Left lung (tissue), 10 donors: ENCODE results near the gene MAU2. TPM values are rescaled to one million over a fixed set of nuclear protein-coding genes. Genes with fewer than 3 reads are reported as not detected.
A peak's percentile ranks its signal among the peaks of the same experiment; 100 is the strongest.

Experiments
- ATAC-seq: fragments of 200-7000 bp; cut with Tn5 transposase; one replicate; pipeline ENCODE4 v1.9.1; 2020; ENCODE audit warnings: moderate library complexity
- DNase-seq, 4 donors: peaks; one replicate each; pipeline ENCODE4 v3.0.0-alpha.2; 2013 to 2020
- H3K27ac ChIP-seq, 2 donors: fragments of 200-600 bp; sonication (generic) in 1 of 2; one replicate each; pipeline versions ENCODE4 v1.5.0 to v1.8.0; 2020 to 2021
- H3K27me3 ChIP-seq, 2 donors: fragments of 200-600 bp; sonication (generic) in 1 of 2; one replicate each; pipeline versions ENCODE4 v1.5.0 to v1.8.0; 2020 to 2021
- H3K36me3 ChIP-seq, 2 donors: fragments of 200-600 bp; sonication (generic) in 1 of 2; one replicate each; pipeline versions ENCODE4 v1.5.0 to v1.8.0; 2020 to 2021
- H3K4me1 ChIP-seq, 2 donors: fragments of 200-600 bp; one replicate each; pipeline ENCODE4 v1.8.0; 2021
- H3K4me3 ChIP-seq, 2 donors: fragments of 200-600 bp; sonication (generic) in 1 of 2; one replicate each; pipeline versions ENCODE4 v1.5.0 to v1.8.0; 2020 to 2021; ENCODE audit warnings: mild to moderate bottlenecking in 1 of 2
- H3K9me3 ChIP-seq, 2 donors: fragments of 200-600 bp; sonication (generic) in 1 of 2; one replicate each; pipeline versions ENCODE4 v1.5.0 to v1.8.0; 2020 to 2021
- intact Hi-C, 2 donors: fragments of 100-400 bp; cut with DNase I; formaldehyde crosslinking; loops; one replicate each; pipeline versions ENCODE4 v1.11.2 to v1.14.2; 2022
- polyA plus RNA-seq, 6 donors: library from polyadenylated mRNA; unstranded; fragments of 120-200 nt; gene quantifications; one replicate each; pipeline ENCODE4 v1.2.1, GENCODE V29; 2013; ENCODE audit not compliant: insufficient read length in 6 of 6
- total RNA-seq, 2 donors: library from RNA; stranded (reverse); fragmentation: NEBNext Ultra II Directional; extraction: Animal tissue kit (Norgen Biotek cat#: 25700); gene quantifications; one replicate each; pipeline ENCODE4 v1.2.1, GENCODE V29; 2021
- TF ChIP-seq, protein P1 (sequence below), 2 donors: fragments of 200-600 bp; sonication (generic) in 1 of 2; IDR thresholded peaks; one replicate each; pipeline versions ENCODE4 v1.5.0 to v1.8.0; 2021; ENCODE audit warnings: antibody characterized with exemption in 2 of 2
- donor health status: DM: no; HTN: yes; CAD: no.
- donor health status: DM: no; HTN: no; CAD: no.

Gene MAU2
- total and polyA plus RNA-seq, 8 donors, result 46.7 to 80.3 (median 65.3) TPM

DNA sequence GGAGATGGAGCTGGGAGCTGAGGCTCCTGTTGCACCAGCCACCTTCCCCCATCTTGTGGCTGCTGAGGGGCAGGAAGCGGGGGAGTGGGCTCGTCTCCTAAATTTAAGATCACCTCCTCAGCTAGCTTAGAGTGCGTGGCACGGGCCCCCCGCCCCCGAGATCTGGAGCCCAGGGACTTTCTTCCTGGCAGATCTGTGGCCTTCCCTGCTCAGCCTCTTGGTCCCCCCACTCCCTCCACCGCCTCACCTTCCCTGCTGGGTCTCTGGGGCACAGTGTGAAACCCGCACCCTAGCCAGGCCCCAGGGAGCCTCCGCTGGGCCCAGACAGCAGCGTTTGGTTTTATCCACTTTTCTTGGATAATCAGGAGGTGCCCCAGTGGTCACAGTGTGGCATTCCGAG lies 35.9 kb downstream of the MAU2 start:
- no peaks in the 10 kb centered on the region for H3K27me3 ChIP-seq
- peaks cover 3 to 10% of the 10 kb centered on the region in 2 donors for H3K4me1 ChIP-seq
- intact Hi-C loops, result no loop called here
- TF ChIP-seq, protein P1, sequence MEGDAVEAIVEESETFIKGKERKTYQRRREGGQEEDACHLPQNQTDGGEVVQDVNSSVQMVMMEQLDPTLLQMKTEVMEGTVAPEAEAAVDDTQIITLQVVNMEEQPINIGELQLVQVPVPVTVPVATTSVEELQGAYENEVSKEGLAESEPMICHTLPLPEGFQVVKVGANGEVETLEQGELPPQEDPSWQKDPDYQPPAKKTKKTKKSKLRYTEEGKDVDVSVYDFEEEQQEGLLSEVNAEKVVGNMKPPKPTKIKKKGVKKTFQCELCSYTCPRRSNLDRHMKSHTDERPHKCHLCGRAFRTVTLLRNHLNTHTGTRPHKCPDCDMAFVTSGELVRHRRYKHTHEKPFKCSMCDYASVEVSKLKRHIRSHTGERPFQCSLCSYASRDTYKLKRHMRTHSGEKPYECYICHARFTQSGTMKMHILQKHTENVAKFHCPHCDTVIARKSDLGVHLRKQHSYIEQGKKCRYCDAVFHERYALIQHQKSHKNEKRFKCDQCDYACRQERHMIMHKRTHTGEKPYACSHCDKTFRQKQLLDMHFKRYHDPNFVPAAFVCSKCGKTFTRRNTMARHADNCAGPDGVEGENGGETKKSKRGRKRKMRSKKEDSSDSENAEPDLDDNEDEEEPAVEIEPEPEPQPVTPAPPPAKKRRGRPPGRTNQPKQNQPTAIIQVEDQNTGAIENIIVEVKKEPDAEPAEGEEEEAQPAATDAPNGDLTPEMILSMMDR (IDR thresholded peaks at IDR 0.05), result no peak
- no peak for DNase-seq
- H3K27ac ChIP-seq, result no peak overlapping the region
- H3K9me3 ChIP-seq, result no peaks in the 10 kb centered on the region
- no peak for ATAC-seq
- no peak overlapping the region for H3K4me3 ChIP-seq
- peaks cover 5 to 70% of the 10 kb centered on the region in 2 donors for H3K36me3 ChIP-seq

DNA sequence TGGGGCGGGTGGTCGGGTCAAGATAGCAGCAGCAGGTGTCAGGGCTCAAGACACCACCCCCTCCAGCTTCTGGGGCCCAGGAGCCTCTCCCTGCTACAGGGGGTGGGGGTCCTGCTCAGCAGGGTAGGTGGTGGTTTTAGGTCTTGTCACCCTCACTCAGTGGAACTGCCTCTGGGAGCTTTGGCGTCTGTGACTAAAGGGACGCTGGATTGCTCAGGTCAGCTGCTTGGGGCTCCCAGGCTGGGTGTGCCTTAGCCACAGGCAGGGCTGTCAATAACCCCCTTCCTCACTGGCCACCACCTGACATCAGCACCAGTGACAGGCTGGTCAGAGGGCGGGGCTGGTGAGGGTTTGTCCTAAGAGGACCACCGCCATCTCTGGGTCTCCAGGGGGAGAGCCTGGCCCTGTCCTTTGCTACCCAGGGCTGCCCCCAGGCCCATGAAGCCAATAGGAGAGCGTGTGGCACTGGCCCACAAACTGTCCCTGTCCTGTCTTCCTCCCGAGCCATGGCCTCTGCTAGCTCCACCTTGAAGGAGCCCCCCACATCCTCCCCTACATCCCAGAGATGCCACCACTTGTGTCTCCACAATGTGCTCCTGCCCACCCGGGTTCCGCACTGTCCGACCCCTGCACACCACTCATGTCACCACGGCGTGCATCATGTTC lies 36.4 kb downstream of the MAU2 start:
- ATAC-seq (no peak), DNase-seq (no peak)
- H3K36me3 ChIP-seq, result peaks cover 5 to 65% of the 10 kb centered on the region in 2 donors
- H3K4me3 ChIP-seq, result no peak overlapping the region
- H3K9me3 ChIP-seq, result no peaks in the 10 kb centered on the region
- no peaks in the 10 kb centered on the region for H3K27me3 ChIP-seq
- H3K4me1 ChIP-seq, result peaks cover 3 to 12% of the 10 kb centered on the region in 2 donors
- no peak overlapping the region for H3K27ac ChIP-seq
- intact Hi-C loops, result no loop called here
- TF ChIP-seq, protein P1 (IDR thresholded peaks at IDR 0.05), result no peak

DNA sequence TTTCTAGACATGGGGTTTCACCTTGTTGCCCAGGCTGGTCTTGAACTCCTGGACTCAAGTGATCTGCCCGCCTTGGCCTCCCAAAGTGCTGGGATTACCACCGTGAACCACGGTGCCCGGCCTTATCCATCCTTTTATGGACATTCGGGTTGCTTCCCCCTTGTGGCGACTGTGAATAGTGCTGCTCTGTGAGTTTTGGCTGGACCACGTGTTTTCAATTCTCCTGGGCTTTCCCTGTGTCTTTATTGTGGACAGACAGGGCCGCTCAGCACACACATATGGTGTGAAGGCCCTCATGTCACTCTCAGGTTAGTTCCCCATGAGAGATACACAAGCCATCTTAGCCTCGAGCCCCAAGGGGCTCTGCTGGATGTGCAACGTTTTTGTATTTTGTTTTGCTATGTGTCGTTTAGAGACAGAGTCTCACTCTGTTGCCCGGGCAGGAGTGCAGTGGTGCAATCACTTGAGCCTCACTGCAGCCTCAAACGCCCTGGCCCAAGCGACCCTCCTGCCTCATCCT lies 40.5 kb downstream of the MAU2 start:
- H3K4me1 ChIP-seq, result peaks cover 3 to 28% of the 10 kb centered on the region in 2 donors
- TF ChIP-seq, protein P1 (IDR thresholded peaks at IDR 0.05), result peak; percentile 81 to 86
- peak overlapping the region in 1 of 2 donors; percentile 45 for H3K27ac ChIP-seq
- intact Hi-C loops, result no loop called here
- H3K36me3 ChIP-seq, result peaks cover 0 to 24% of the 10 kb centered on the region in 2 donors
- no peaks in the 10 kb centered on the region for H3K9me3 ChIP-seq
- no peak overlapping the region for H3K4me3 ChIP-seq
- DNase-seq (peak in 3 of 4 donors; percentile 66 to 74 (median 66)), ATAC-seq (peak; percentile 87)
- no peaks in the 10 kb centered on the region for H3K27me3 ChIP-seq

DNA sequence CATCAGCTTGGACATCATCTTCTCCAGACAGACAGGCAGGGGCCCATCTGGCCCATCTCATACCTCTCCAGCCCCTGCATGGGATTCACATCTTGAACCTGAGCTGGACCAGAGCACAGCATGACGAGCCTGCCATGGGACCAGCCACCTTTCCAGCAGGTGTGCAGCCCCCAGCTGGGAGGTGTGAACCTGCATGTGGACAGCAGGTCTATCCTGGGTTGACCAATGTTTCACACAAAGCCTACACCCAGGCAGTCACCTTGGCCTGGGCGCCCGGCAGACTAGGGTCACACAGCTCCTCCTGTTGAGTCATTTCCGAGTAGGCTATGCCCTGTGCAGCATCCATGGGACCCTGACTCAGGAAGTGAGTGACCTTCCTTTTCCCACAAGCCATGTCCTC lies 41.4 kb downstream of the MAU2 start:
- intact Hi-C loops, result no loop called here
- no peak for ATAC-seq
- TF ChIP-seq, protein P1 (IDR thresholded peaks at IDR 0.05), result no peak

More for the DNA sequence above, 41.4 kb downstream of the MAU2 start:
- H3K36me3 ChIP-seq, result peaks cover 0 to 14% of the 10 kb centered on the region in 2 donors
- DNase-seq, result no peak
- no peak overlapping the region for H3K4me3 ChIP-seq
- peaks cover 9 to 38% of the 10 kb centered on the region in 2 donors for H3K4me1 ChIP-seq
- no peak overlapping the region for H3K27ac ChIP-seq
- H3K9me3 ChIP-seq, result no peaks in the 10 kb centered on the region
- H3K27me3 ChIP-seq, result no peaks in the 10 kb centered on the region
